Stimulated activated CD8-positive, alpha-beta memory T cell treated with anti-CD3 and anti-CD28 coated beads, Interleukin-7, amount 100 ng/mL, for 48 hours (primary cell): ENCODE results near the gene ARL1.
"Not testable (repeated sequence)": the region's sequence is repeated elsewhere in the genome, so short reads cannot be mapped to it uniquely, and the experiment has no call there.

Experiments used
- DNase-seq, 2 donors: peaks; one replicate each; pipeline ENCODE4 v3.0.0-alpha.2; 2020; ENCODE audit warnings: low read depth in 1 of 2; ENCODE audit errors: extremely low read depth in 1 of 2

ARL1 gene

DNA sequence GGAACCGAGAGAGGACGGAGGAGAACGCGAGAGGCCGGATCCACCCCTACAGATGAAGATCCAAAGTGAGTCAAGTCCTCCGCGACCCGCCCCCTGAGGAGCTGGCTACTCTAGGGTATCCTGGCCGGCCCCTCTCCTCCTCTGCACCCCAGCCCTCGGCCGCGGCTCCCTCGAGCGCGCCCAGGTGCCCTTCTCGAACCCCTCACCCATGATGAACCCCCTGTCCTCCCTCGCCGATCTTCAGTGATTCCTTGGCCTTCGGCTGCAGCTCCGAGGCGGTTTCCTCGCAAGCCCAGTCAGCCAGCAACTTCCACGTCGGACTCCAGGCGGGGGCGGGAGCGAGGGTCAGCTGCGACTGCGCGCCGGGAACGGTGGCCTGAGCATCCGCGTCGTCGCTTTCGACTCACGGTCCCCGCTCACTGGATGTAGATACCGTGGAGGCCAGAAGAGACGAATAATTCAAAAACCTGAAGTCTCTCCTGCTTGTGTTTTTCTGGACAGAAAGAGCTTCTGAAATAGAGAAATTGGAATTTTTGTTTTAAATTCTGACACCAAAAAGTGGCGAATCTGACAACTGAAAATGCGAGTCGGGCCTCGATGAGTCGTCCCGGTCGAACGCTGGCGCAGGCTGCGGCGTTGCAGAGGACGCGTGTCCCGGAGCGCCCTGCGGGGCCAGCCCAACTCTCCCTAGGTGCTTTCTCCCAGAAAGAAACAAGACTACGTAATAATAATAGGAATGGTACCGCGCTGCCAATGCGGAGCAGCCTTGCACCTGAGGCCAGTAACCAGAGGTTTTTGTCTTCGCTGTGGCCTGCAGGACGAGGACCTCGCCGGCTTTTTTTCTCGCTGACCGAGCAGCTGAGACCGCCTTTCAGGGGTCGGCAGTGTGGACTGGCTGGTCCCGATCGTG, at the start of gene ARL1:
TSS of gene ARL1 (minus strand) at position 337 of the 910 bp plus-strand sequence. CDS start at position 210, 127 bp downstream.
- DNase-seq: peak; percentile 67 to 77

DNA sequence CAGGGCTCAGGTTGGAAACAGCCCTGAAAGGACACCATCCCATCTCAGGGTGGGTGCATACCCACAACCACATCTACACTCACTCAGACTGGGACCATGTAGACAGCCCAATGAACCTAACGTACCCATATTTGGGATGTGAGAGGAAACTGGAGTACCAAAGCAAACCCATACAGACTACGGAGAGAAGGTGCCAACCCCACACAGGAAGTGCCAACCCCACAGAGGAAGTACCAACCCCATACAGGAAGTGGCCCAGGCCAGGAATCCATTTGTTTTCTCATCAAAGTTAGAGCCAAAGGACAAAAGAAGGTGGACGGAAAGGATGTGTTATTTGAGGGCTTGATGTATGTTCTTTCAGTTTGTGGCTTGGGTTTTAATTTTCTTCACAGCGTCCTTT, 48.1 kb upstream of the ARL1 start:
- no peak for DNase-seq

DNA sequence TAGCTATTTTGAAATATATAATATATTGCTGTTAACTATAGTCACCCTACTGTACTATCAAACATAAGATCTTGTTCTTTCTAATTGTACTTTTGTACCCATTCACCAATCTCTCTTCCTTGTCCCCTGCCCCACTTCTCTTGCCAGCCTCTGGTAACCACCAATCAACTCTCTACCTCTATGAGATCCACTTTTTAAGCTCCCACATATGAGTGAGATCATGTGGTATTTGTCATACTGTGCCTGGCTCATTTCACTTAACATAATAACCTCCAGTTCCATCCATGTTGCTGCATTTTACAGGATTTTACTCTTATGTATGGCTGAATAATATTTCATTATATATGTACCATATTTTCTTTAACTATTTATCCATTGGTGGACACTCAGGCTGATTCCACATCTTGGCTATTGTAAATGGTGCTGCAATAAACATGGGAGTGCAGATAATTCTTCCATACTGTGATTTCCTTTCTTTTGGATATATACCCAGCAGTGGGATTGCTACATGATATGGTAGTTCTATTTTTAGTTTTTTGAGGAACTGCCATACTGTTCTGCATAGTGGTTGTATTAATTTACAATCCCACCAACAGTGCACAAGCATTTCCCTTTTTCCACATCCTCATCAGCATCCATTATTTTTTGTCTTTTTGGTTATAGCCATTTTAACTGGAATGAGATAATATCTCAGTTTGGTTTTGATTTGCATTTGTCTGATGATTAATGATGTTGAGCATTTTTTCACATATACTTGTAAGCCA, 34.1 kb upstream of the ARL1 start:
- DNase-seq: no peak

DNA sequence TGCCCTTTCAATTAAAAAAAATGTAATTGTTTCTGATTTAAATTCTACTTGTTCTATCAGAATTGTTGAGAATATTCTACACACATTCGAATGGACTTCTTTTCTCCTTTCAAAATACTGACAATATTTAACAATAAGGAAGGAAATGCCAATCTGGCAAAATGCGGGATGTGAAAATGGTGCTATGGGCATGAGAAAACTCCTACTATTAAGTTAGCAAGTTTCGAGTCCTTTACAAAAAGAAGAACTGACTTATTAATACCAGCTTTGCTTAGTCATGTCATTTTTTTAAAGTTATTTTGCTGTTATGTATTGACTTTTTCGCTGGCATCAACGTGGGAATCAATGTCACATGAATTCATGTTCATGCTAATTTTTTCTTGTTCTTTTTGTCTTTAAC, 31.7 kb upstream of the ARL1 start:
- DNase-seq: no peak

DNA sequence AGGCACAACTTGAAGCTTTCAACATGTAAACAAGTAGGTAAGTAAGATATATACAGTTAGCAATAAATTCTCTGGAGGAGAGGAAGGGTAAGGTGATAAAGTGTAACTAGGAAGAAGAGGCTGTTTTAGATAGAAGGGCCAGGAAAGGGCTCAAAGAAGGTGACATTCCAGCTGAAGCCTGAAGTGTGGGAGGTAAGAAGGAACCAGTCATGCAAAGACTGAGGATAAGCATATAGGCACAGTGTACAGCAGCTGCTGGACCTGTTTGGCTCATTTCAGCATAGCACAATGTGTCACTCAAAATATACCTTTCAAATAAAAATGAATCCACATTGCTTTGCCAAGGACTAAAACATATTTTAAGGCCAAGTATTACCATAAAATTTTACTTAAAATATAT, 28.6 kb upstream of the ARL1 start:
- DNase-seq: no peak

DNA sequence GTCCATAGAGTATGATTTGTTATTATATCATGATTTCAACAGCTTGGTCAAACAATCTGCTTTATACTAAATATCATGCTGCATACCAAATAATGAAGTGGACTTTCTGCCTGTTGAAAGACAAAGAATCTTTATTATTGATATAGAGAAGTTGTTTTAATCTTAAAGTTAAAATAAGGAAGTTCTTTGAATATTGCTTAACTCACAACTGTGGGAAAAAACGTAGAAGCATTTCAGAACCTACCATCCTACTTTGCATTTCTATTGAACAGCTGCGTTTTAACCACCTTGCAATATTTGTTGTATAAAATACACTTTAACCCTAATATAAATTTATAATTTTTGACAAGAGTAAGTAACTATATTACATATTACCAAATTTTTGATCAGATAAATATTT, 22.9 kb upstream of the ARL1 start:
- DNase-seq: no peak

DNA sequence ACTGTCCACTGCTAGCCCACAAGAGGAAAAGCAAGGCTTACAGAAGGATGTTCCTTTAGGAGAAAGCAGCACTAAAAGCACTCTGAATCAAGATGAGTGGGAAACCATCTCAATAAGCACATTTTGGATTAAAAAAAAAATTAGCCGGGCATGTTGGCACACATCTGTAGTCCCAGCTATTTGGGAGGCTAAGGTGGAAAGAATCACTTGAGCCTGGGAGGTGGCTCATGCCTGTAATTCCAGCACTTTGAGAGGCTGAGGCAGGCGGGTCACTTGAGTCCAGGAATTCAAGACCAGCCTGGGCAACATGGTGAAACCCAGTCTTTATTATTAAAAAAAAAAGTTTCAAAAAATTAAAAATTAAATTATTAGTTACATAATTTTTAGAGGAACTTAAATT, 17.0 kb upstream of the ARL1 start:
- DNase-seq: no peak

DNA sequence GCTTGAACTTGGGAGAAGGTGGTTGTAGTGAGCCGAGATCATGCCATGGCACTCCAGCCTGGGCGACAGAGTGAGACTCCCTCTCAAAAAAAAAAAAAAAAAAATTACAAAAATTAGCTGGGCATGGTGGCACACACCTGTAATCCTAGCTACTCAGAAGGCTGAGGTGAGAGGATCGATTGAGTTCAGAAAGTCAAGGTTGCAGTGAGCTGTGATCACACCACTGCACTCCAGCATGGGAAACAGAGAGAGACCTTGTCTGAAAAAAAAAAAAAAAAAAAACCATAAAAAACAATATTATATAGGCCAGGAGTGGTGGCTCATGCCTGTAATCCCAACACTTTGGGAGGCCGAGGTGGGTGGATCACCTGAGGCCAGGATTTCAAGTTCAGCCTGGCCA, 14.5 kb upstream of the ARL1 start:
- not testable (repeated sequence) for DNase-seq

DNA sequence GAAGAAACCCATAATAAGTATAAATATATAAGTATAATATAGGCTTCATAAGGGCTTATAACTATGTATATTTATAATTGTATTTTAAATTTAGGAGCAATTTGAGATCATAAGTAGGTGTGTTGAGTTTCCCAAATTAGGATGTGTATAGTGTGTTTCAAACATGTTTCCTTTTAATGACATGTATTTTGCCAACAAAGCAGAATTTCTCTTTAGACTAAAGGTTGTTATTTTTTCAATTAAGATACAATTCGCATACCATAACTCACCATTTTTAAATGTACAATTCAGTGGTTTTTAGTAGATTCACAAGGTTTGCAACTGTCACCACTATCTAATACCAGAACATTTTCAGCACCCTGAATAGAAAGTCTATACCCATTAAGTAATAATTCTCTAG, 7.7 kb upstream of the ARL1 start:
- DNase-seq: no peak

DNA sequence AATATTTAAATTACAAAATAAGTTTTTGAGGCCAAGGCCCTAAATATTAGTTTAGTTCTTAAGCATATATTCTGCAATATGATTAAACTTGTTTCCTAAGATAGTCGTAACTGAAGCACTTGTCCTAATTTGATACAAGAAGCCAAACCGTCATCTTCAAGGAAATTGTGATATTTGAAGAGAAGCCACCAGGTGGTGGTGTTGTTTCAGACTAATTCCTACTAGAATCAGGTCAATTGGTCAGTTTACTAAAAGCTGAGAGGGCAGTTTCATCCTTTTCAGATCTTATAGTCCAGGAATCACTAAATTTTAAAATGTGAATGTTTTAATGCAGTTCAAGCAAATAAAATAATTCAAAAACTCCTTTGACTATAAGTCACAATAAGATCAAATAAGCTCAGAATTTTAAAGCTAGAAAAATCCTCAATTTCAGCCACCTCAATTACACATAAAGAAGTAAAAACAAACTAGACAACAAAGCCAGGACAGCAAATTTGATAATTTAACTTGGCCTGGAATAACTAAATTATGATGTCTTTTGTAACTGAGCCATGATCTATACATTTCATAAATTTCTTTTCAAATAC, 7.1 kb upstream of the ARL1 start:
- no peak for DNase-seq

DNA sequence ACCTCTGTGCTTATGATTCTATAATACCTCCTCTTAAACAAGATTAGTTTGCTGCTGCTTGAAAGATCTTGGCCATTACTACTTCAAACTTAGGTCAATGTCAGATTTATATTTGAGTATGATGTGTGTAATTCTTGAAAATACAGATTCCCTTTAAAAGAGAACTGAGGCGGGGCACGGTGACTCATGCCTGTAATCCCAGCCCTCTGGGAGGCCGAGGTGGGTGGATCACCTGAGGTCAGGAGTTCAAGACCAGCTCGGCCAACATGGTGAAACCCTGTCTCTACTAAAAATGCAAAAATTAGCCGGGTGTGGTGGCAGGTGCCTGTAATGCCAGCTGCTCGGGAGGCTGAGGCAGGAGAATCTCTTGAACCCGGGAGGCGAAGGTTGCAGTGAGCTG, 2.6 kb upstream of the ARL1 start:
- not testable (repeated sequence) for DNase-seq

DNA sequence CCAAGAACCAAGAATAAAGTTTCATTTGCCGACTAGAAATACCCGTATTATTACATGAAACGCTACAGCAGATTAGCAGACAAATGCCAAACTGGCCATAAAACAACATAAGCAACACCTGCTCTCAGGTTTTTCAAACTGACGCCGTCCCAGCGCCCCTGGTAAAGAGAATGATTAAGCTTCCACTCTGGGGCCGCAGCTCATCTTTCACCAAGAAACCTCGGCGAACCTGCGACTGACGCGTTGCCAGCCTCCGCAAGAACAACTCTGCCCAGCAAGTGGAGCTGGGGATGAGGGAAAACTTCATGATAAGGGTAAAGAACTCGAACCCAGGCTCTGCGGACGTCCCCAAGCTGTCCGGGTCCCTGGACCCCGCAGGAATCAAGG, 530 bp downstream of the ARL1 start:
- DNase-seq: no peak

DNA sequence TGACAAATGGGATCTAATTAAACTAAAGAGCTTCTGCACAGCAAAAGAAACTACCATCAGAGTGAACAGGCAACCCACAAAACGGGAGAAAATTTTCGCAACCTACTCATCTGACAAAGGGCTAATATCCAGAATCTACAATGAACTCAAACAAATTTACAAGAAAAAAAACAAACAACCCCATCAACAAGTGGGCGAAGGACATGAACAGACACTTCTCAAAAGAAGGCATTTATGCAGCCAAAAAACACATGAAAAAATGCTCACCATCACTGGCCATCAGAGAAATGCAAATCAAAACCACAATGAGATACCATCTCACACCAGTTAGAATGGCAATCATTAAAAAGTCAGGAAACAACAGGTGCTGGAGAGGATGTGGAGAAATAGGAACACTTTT, 16.4 kb downstream of the ARL1 start:
- not testable (repeated sequence) for DNase-seq

DNA sequence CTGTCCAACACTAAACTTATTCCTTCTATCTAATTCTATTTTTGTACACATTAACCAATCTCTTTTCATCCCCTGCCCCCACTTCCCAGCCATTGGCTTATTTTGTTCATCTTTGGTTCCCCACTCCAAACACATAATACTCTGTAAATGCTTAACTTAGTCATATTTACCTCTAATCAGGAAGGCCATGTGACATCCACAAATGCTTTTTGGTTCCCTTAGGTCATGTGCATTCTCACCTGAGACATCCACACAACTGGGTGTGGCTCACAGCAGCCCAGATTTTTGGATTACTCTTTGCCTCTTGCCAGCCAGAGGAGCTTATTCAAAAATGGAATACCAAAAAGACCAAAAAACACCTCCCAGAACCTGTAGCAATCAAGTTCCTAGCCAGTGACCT, 28.4 kb downstream of the ARL1 start:
- no peak for DNase-seq

DNA sequence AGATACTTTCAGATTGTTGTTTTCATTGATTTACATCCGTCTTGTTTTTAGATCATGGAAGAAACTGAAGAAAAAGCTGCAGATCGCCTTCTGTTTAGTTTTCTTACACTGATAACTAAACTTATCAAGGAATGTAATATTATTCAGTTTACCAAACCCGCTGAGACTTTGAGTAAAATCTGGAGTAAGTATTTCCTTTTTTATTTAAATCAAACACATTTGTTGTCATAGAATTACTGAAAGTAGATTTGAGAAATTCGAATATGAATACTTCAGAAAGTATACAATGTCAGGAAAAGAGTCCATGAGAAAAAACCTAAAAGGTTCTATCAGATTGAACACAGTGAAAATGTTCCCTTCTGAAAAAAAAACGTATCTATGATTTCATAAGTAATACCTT, 32.0 kb downstream of the ARL1 start:
- no peak for DNase-seq

DNA sequence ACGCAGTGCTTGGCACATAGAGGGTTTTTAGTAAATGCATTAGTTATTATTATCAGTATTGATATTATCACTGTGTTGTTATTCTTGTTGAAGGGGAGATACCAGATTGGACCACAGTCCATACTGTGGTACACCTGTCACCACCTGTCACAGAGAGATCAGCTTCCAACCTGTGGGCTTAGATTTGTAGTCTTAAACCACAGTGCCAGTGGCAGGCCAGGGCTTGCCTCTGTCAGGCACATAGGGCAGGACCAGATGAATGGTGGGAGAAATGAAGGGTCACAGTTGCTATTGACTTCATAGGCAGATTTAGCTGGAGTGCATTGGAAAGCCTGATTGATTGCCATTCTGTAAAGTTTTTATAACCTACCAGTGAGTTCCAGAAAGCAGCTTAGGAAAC, 35.1 kb downstream of the ARL1 start:
- DNase-seq: no peak

DNA sequence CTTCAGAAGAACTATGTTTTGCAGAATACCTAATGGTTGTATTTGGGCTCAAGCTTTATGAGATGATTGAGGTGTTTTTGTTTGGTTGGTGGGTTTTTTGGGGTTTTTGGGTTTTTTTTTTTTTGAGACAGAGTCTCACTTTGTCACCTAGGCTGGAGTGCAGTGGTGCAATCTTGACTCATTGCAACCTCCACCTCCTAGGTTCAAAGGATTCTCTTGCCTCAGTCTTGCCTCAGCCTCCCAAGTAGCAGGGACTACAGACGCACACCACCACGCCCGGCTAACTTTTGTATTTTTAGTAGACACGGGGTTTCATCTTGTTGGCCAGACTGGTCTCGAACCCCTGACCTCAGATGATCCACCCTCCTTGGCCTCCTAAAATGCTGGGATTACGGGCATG, 39.6 kb downstream of the ARL1 start:
- no peak for DNase-seq

DNA sequence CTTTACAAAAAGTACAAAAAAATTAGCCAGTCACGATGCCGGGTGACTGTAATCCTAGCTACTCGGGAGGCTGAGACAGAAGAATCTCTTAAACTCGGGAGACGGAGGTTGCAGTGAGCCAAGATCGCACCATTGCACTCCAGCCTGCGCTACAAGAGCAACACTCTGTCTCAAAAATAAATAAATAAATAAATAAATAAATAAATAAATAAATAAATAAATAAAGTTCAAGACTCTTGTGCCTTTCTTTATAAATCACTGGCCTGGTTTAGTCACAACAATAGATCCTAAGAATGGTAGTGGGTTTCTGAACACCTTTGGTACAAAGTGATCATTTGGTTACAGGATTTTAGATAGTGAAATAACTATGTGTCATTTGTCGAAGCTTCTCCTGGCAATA, 46.1 kb downstream of the ARL1 start:
- DNase-seq: no peak

DNA sequence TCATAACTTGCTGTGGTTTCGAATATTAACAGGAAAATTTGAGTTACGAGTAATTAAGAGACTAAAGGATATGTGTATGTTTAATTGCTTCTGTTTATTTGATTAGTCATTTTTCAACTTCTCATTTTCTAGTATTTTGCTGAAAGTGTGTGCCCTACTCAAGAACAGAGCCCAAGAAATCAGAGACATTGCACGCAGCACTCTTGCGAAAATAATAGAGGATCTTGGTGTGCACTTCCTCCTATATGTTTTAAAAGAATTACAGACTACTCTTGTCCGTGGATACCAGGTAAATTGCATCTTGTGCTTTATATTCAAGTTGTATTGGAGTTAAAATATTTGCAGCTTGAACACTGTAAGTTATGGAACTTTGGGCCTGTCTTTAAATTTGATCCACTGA, 50.8 kb downstream of the ARL1 start:
- DNase-seq: no peak

DNA sequence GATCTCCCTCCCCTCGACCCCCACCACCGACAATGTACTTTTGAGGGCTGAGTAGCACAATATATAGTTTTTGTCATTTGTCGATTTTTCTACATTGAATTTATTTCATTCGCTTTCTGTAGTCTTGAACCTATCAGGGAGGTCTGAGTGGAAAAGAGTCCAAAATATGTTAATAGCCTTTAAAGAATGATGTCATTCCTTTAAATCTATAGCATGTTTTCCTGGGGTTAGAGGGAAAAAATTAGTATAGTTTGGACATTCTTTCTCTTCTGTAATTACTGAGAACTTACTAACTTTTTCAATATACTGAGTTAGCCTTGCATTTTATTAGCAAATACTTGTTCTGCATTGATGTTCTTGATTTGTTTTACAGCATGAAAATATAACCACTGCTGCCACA, 55.9 kb downstream of the ARL1 start:
- no peak for DNase-seq

DNA sequence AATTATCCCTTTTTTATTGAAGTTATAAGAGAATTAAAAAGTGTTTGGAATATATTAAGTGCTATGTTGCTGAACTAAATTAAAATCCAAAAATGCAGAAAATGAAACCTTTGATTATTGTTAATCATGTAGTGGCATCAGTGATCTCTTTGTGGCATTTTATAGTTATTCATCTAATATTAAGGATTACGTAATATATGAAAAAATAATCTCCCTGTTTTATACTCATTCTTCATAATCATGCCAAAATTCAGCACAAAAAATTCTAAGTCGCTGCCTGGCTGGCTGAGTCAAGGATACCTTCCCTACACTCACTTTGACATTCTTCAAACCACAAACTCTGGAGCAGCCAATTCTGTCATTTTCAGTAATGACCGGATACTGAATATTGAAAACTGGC, 63.7 kb downstream of the ARL1 start:
- no peak for DNase-seq
